Ishikawa (cell line): Measurements from ENCODE around the gene CPNE6.

Experiments used
- CREB1 ChIP-seq: IDR thresholded peaks from 2 replicates; pipeline ENCODE4 v1.6.1; 2012; ENCODE audit warnings: low read depth
- EGR1 ChIP-seq: IDR thresholded peaks from 2 replicates; pipeline ENCODE4 v1.6.1; 2012
- EP300 ChIP-seq: IDR thresholded peaks from 2 replicates; pipeline ENCODE4 v1.6.1; 2012; ENCODE audit warnings: borderline replicate concordance
- RAD21 ChIP-seq: IDR thresholded peaks from 2 replicates; pipeline ENCODE4 v1.6.1; 2012; ENCODE audit warnings: low read depth
- YY1 ChIP-seq: IDR thresholded peaks from 2 replicates; pipeline ENCODE4 v1.6.1; 2012; ENCODE audit warnings: low read depth
- TF ChIP-seq, protein P1 (sequence below): IDR thresholded peaks from 2 replicates; pipeline ENCODE4 v1.6.1; 2012; ENCODE audit warnings: low read depth, mild to moderate bottlenecking
- TF ChIP-seq, protein P2 (sequence below): IDR thresholded peaks from 2 replicates; pipeline ENCODE4 v1.6.1; 2012

CPNE6 gene

DNA sequence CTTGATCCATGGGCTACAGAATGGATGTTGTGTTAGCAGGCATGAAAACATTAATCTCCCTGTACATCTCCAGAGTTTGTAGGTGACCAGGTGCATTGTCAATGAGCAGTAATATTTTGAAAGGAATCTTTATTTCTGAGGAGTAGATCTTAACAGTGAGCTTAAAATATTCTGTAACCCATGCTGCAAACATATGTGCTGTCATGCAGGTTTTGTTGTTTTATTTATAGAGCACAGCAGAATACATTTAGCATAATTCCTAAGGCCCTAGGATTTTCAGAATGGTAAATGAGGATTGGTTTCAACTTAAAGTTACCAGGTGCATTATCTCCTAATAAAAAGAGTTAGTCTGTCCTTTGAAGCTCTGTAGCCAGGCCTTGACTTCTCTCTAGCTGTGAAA, 55.6 kb downstream of the CPNE6 start:
- no peak for TF ChIP-seq CREB1
- TF ChIP-seq EGR1 = no peak
- TF ChIP-seq, protein P1, sequence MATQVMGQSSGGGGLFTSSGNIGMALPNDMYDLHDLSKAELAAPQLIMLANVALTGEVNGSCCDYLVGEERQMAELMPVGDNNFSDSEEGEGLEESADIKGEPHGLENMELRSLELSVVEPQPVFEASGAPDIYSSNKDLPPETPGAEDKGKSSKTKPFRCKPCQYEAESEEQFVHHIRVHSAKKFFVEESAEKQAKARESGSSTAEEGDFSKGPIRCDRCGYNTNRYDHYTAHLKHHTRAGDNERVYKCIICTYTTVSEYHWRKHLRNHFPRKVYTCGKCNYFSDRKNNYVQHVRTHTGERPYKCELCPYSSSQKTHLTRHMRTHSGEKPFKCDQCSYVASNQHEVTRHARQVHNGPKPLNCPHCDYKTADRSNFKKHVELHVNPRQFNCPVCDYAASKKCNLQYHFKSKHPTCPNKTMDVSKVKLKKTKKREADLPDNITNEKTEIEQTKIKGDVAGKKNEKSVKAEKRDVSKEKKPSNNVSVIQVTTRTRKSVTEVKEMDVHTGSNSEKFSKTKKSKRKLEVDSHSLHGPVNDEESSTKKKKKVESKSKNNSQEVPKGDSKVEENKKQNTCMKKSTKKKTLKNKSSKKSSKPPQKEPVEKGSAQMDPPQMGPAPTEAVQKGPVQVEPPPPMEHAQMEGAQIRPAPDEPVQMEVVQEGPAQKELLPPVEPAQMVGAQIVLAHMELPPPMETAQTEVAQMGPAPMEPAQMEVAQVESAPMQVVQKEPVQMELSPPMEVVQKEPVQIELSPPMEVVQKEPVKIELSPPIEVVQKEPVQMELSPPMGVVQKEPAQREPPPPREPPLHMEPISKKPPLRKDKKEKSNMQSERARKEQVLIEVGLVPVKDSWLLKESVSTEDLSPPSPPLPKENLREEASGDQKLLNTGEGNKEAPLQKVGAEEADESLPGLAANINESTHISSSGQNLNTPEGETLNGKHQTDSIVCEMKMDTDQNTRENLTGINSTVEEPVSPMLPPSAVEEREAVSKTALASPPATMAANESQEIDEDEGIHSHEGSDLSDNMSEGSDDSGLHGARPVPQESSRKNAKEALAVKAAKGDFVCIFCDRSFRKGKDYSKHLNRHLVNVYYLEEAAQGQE = no peak

DNA sequence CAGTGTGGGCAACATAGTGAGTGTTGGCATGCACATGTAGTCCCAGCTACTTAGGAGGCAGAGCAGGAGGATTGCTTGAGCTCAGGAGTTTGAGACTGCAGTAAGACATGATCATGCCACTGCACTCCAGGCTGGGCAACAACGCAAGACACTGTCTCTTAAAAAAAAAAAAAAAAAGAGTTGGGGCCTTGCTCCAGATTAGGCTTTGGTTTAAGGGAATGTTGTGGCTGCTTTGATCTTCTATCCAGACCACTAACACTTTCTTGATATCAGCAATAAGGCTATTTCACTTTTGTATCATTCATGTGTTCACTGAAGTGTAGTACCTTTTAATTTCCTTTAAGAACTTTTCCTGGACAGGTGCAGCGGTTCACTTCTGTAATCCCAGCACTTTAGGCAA, 56.3 kb downstream of the CPNE6 start:
- TF ChIP-seq YY1 (no peak), EP300 (no peak), RAD21 (no peak)
- TF ChIP-seq, protein P2, sequence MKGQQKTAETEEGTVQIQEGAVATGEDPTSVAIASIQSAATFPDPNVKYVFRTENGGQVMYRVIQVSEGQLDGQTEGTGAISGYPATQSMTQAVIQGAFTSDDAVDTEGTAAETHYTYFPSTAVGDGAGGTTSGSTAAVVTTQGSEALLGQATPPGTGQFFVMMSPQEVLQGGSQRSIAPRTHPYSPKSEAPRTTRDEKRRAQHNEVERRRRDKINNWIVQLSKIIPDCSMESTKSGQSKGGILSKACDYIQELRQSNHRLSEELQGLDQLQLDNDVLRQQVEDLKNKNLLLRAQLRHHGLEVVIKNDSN = no peak
